ENCODE data around the gene ZBTB14.

The ZBTB14 gene

GRCh38 chr18:5302606-5303005 is 7.1 kb upstream of the ZBTB14 start:
- H3K36me3 ChIP-seq (ENCODE audit: insufficient read depth, low read length), result no peaks in the 10 kb centered on the region
- H3K4me2 ChIP-seq (ENCODE audit: low read length), result no peak overlapping the region

GRCh38 chr18:5300476-5301010 is 5.0 kb upstream of the ZBTB14 start:
- H3K36me3 ChIP-seq (ENCODE audit: insufficient read depth, low read length), result no peaks in the 10 kb centered on the region
- no peak overlapping the region for H3K4me2 ChIP-seq (ENCODE audit: low read length)
- peaks cover 2% of the 10 kb centered on the region for H3K4me1 ChIP-seq (ENCODE audit: control insufficient read depth, insufficient read depth, low read length)
- H3K9me3 ChIP-seq (replicated peaks; ENCODE audit: low read length), result no peaks in the 10 kb centered on the region
- H3K9ac ChIP-seq (ENCODE audit: low read depth, low read length), result no peak overlapping the region
- no peak overlapping the region for H3K4me3 ChIP-seq (ENCODE audit: low read length)
- peaks cover 15% of the 10 kb centered on the region for H3K27me3 ChIP-seq (ENCODE audit: control insufficient read depth, insufficient read depth, low read length)

More at GRCh38 chr18:5302606-5303005, 7.1 kb upstream of the ZBTB14 start:
- H3K4me1 ChIP-seq (ENCODE audit: control insufficient read depth, insufficient read depth, low read length), result no peaks in the 10 kb centered on the region
- no peak overlapping the region for H3K9ac ChIP-seq (ENCODE audit: low read depth, low read length)
- H3K4me3 ChIP-seq (ENCODE audit: low read length), result no peak overlapping the region
- H3K9me3 ChIP-seq (replicated peaks; ENCODE audit: low read length), result no peaks in the 10 kb centered on the region
- H3K27me3 ChIP-seq (ENCODE audit: control insufficient read depth, insufficient read depth, low read length), result peaks cover 15% of the 10 kb centered on the region

- Histone ChIP-seq H3K4me1 (ENCODE audit: control insufficient read depth, insufficient read depth, low read length) (peaks cover 7% of the 10 kb centered on the region), H3K9me3 (replicated peaks; ENCODE audit: low read length) (no peaks in the 10 kb centered on the region), H3K4me3 (ENCODE audit: low read length) (no peak overlapping the region), H3K4me2 (ENCODE audit: low read length) (no peak overlapping the region), H3K9ac (ENCODE audit: low read depth, low read length) (no peak overlapping the region), H3K27me3 (ENCODE audit: control insufficient read depth, insufficient read depth, low read length) (peaks cover 15% of the 10 kb centered on the region), H3K36me3 (ENCODE audit: insufficient read depth, low read length) (no peaks in the 10 kb centered on the region)
Measured at GRCh38 chr18:5298156-5298852, 2.8 kb upstream of the ZBTB14 start.

GRCh38 chr18:5297597-5297996 is 2.1 kb upstream of the ZBTB14 start:
- H3K4me1 ChIP-seq (ENCODE audit: control insufficient read depth, insufficient read depth, low read length), result peaks cover 7% of the 10 kb centered on the region
- H3K4me2 ChIP-seq (ENCODE audit: low read length), result no peak overlapping the region
- H3K27me3 ChIP-seq (ENCODE audit: control insufficient read depth, insufficient read depth, low read length), result peaks cover 15% of the 10 kb centered on the region
- H3K9ac ChIP-seq (ENCODE audit: low read depth, low read length), result no peak overlapping the region
- no peak overlapping the region for H3K4me3 ChIP-seq (ENCODE audit: low read length)
- peaks cover under 1% of the 10 kb centered on the region for H3K36me3 ChIP-seq (ENCODE audit: insufficient read depth, low read length)
- no peaks in the 10 kb centered on the region for H3K9me3 ChIP-seq (replicated peaks; ENCODE audit: low read length)

- Histone ChIP-seq H3K36me3 (ENCODE audit: insufficient read depth, low read length) (peaks cover 5% of the 10 kb centered on the region), H3K4me3 (ENCODE audit: low read length) (peak overlapping the region; percentile 83), H3K9ac (ENCODE audit: low read depth, low read length) (peak overlapping the region; percentile 86), H3K4me1 (ENCODE audit: control insufficient read depth, insufficient read depth, low read length) (peaks cover 7% of the 10 kb centered on the region), H3K4me2 (ENCODE audit: low read length) (peak overlapping the region; percentile 99), H3K9me3 (replicated peaks; ENCODE audit: low read length) (no peaks in the 10 kb centered on the region), H3K27me3 (ENCODE audit: control insufficient read depth, insufficient read depth, low read length) (peaks cover 15% of the 10 kb centered on the region)
Measured at GRCh38 chr18:5296706-5297320, 1.3 kb upstream of the ZBTB14 start.

GRCh38 chr18:5295981-5296705 is 617 bp upstream of the ZBTB14 start:
- H3K27me3 ChIP-seq (ENCODE audit: control insufficient read depth, insufficient read depth, low read length), result peaks cover 12% of the 10 kb centered on the region
- H3K4me1 ChIP-seq (ENCODE audit: control insufficient read depth, insufficient read depth, low read length), result peaks cover 7% of the 10 kb centered on the region
- H3K36me3 ChIP-seq (ENCODE audit: insufficient read depth, low read length), result peaks cover 12% of the 10 kb centered on the region
- peak overlapping the region; percentile 86 for H3K9ac ChIP-seq (ENCODE audit: low read depth, low read length)
- peak overlapping the region; percentile 99 for H3K4me2 ChIP-seq (ENCODE audit: low read length)
- peak overlapping the region; percentile 83 for H3K4me3 ChIP-seq (ENCODE audit: low read length)
- H3K9me3 ChIP-seq (replicated peaks; ENCODE audit: low read length), result no peaks in the 10 kb centered on the region

GRCh38 chr18:5294457-5295230 is 882 bp downstream of the ZBTB14 start:
- Histone ChIP-seq H3K4me2 (ENCODE audit: low read length) (peak overlapping the region; percentile 85), H3K27me3 (ENCODE audit: control insufficient read depth, insufficient read depth, low read length) (peaks cover 6% of the 10 kb centered on the region), H3K9ac (ENCODE audit: low read depth, low read length) (peak overlapping the region; percentile 77), H3K4me1 (ENCODE audit: control insufficient read depth, insufficient read depth, low read length) (peaks cover 7% of the 10 kb centered on the region), H3K4me3 (ENCODE audit: low read length) (peak overlapping the region; percentile 83), H3K9me3 (replicated peaks; ENCODE audit: low read length) (no peaks in the 10 kb centered on the region), H3K36me3 (ENCODE audit: insufficient read depth, low read length) (peaks cover 23% of the 10 kb centered on the region)

- peaks cover 23% of the 10 kb centered on the region for H3K36me3 ChIP-seq (ENCODE audit: insufficient read depth, low read length)
- H3K4me1 ChIP-seq (ENCODE audit: control insufficient read depth, insufficient read depth, low read length), result peaks cover 7% of the 10 kb centered on the region
- peaks cover under 1% of the 10 kb centered on the region for H3K27me3 ChIP-seq (ENCODE audit: control insufficient read depth, insufficient read depth, low read length)
- no peaks in the 10 kb centered on the region for H3K9me3 ChIP-seq (replicated peaks; ENCODE audit: low read length)
- peak overlapping the region; percentile 77 for H3K9ac ChIP-seq (ENCODE audit: low read depth, low read length)
- H3K4me3 ChIP-seq (ENCODE audit: low read length), result peak overlapping the region; percentile 83
- peak overlapping the region; percentile 85 for H3K4me2 ChIP-seq (ENCODE audit: low read length)
Measured at GRCh38 chr18:5294113-5294456, 1.4 kb downstream of the ZBTB14 start.

- no peak overlapping the region for H3K4me2 ChIP-seq (ENCODE audit: low read length)
- H3K9ac ChIP-seq (ENCODE audit: low read depth, low read length), result no peak overlapping the region
- H3K36me3 ChIP-seq (ENCODE audit: insufficient read depth, low read length), result peaks cover 23% of the 10 kb centered on the region
- no peaks in the 10 kb centered on the region for H3K4me1 ChIP-seq (ENCODE audit: control insufficient read depth, insufficient read depth, low read length)
- no peaks in the 10 kb centered on the region for H3K9me3 ChIP-seq (replicated peaks; ENCODE audit: low read length)
- H3K4me3 ChIP-seq (ENCODE audit: low read length), result no peak overlapping the region
- no peaks in the 10 kb centered on the region for H3K27me3 ChIP-seq (ENCODE audit: control insufficient read depth, insufficient read depth, low read length)
Measured at GRCh38 chr18:5288517-5288935, 7.0 kb downstream of the ZBTB14 start.

GRCh38 chr18:5287854-5288253 is 7.7 kb downstream of the ZBTB14 start:
- Histone ChIP-seq H3K4me3 (ENCODE audit: low read length) (no peak overlapping the region), H3K4me2 (ENCODE audit: low read length) (no peak overlapping the region), H3K9me3 (replicated peaks; ENCODE audit: low read length) (no peaks in the 10 kb centered on the region), H3K36me3 (ENCODE audit: insufficient read depth, low read length) (peaks cover 23% of the 10 kb centered on the region), H3K9ac (ENCODE audit: low read depth, low read length) (no peak overlapping the region), H3K4me1 (ENCODE audit: control insufficient read depth, insufficient read depth, low read length) (no peaks in the 10 kb centered on the region), H3K27me3 (ENCODE audit: control insufficient read depth, insufficient read depth, low read length) (no peaks in the 10 kb centered on the region)

GRCh38 chr18:5286525-5286924 is 9.0 kb downstream of the ZBTB14 start:
- Histone ChIP-seq H3K27me3 (ENCODE audit: control insufficient read depth, insufficient read depth, low read length) (no peaks in the 10 kb centered on the region), H3K4me1 (ENCODE audit: control insufficient read depth, insufficient read depth, low read length) (no peaks in the 10 kb centered on the region), H3K4me3 (ENCODE audit: low read length) (no peak overlapping the region), H3K4me2 (ENCODE audit: low read length) (no peak overlapping the region), H3K36me3 (ENCODE audit: insufficient read depth, low read length) (peaks cover 15% of the 10 kb centered on the region), H3K9me3 (replicated peaks; ENCODE audit: low read length) (no peaks in the 10 kb centered on the region), H3K9ac (ENCODE audit: low read depth, low read length) (no peak overlapping the region)
